GM21528 (cell line): ENCODE measurements around the gene CFAP119.

ENCODE experiments used
- ATAC-seq: cut with Tn5 transposase; IDR thresholded peaks from one replicate; pipeline ENCODE4 v1.9.1; 2021; ENCODE audit warnings: mild to moderate bottlenecking, moderate library complexity; ENCODE audit not compliant: unreplicated experiment, low FRiP score

The CFAP119 gene

GRCh38 chr16:30764086-30764485 is 2.2 kb upstream of the CFAP119 start:
- ATAC-seq = no peak

- ATAC-seq = no peak
These were observed 1.3 kb upstream of the CFAP119 start for GRCh38 chr16:30762991-30763725.

GRCh38 chr16:30761427-30761927 is 385 bp downstream of the CFAP119 start:
- peak; percentile 27 for ATAC-seq

- ATAC-seq = no peak
These were observed 1.1 kb downstream of the CFAP119 start for GRCh38 chr16:30760577-30761426.

- no peak for ATAC-seq
These were observed 1.8 kb downstream of the CFAP119 start for GRCh38 chr16:30760001-30760559.

- no peak for ATAC-seq
These were observed 2.8 kb downstream of the CFAP119 start for GRCh38 chr16:30758988-30759491.

GRCh38 chr16:30757316-30757715 is 4.5 kb downstream of the CFAP119 start:
- no peak for ATAC-seq

- ATAC-seq = no peak
These were observed 5.1 kb downstream of the CFAP119 start for GRCh38 chr16:30756781-30757100.

- no peak for ATAC-seq
These were observed 5.7 kb downstream of the CFAP119 start for GRCh38 chr16:30755955-30756780.

GRCh38 chr16:30753596-30753995 is 8.3 kb downstream of the CFAP119 start:
- no peak for ATAC-seq

GRCh38 chr16:30750876-30751465 is 10.9 kb downstream of the CFAP119 start:
- no peak for ATAC-seq

GRCh38 chr16:30750201-30750600 is 11.7 kb downstream of the CFAP119 start:
- no peak for ATAC-seq

GRCh38 chr16:30748634-30749445 is 13.0 kb downstream of the CFAP119 start:
- no peak for ATAC-seq

- ATAC-seq = peak; percentile 89
These were observed 13.8 kb downstream of the CFAP119 start, which contains the start of gene PHKG2 for GRCh38 chr16:30747799-30748633. Gene PHKG2, plus strand, starts transcription at chr16:30748425. Its CDS starts 396 bp downstream, at chr16:30748821.

GRCh38 chr16:30747331-30747730 is 14.5 kb downstream of the CFAP119 start:
- ATAC-seq = no peak

GRCh38 chr16:30746638-30747175 is 15.2 kb downstream of the CFAP119 start:
- no peak for ATAC-seq

GRCh38 chr16:30745082-30745481 is 16.8 kb downstream of the CFAP119 start:
- ATAC-seq = no peak

GRCh38 chr16:30744183-30744582 is 17.7 kb downstream of the CFAP119 start:
- no peak for ATAC-seq
